Erythroblast (primary cell): ENCODE data around the gene FBXO46.

Source experiments
- GATA1 ChIP-seq: IDR thresholded peaks from 2 replicates; pipeline ENCODE4 v1.6.1; 2011; ENCODE audit warnings: low read depth, mild to moderate bottlenecking, control low read depth, low read length, moderate library complexity
- POLR2A ChIP-seq: IDR thresholded peaks from 2 replicates; pipeline ENCODE4 v1.6.1; 2011; ENCODE audit warnings: mild to moderate bottlenecking, low read length

DNA sequence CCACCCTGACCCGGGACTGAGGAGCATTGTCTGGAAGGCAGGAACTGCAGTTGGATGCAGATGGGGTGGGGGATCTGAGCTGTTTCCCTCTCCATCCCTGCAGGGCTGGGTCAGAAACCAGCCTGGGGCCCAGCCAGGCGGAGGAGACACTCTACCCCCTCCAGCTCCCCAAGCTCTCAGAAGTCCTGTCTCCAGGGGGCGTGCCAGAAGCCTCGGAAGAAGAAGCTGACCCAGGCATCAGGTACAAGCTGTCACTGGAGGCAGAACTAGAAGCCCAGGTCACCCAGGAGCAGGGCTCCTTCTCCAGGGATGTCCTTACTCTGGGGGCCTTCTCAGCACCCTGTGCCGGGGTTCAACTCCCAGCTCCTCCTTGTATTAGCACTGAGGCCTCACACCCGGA is 22.9 kb upstream of the FBXO46 start:
- TF ChIP-seq POLR2A (no peak), GATA1 (no peak)
